ENCODE results near the gene CGB1. TPM values are rescaled to one million over a fixed set of nuclear protein-coding genes. Genes with fewer than 3 reads are reported as not detected.

CGB1 gene
- total RNA-seq, 2 experiments from 2014 or later, result not detected

- Histone ChIP-seq H3K27ac (ENCODE audit: low read depth in 1 of 2, low read length in 2 of 2) (peak within 1 kb of the TSS in 1 of 2 donors; percentile 29), H3K27me3 (ENCODE audit: control insufficient read depth in 1 of 2, insufficient read depth in 2 of 2, low read length in 2 of 2) (peaks cover 0 to 4% of the 10 kb centered on the region in 2 experiments), H3K4me1 (ENCODE audit: insufficient read depth, low read length) (peaks cover 40% of the 10 kb centered on the region), H3K4me3 (ENCODE audit: low read length) (peak within 1 kb of the TSS; percentile 63), H3K36me3 (ENCODE audit: insufficient read depth, low read length) (peaks cover 3% of the 10 kb centered on the region), H3K9me3 (ENCODE audit: control insufficient read depth in 1 of 2, insufficient read depth in 1 of 2, low read length in 2 of 2) (no peaks in the 10 kb centered on the region)
- peaks cover 5% of the 10 kb centered on the region for H3K27me3 Mint-ChIP-seq
- DNase-seq (no peak), ATAC-seq (ENCODE audit: poor library complexity) (no peak)
- H3K27ac Mint-ChIP-seq, result no peak within 1 kb of the TSS
- POLR2A ChIA-PET, result interaction anchor here (1.2 to 3.2 kb wide), 4 partner anchors 17 to 97 kb away, joined by 4 to 15 read pairs (median 5); partner anchors contain the start of genes FTL, GYS1, LIN7B and RUVBL2
- H3K4me3 Mint-ChIP-seq, result peak within 1 kb of the TSS; percentile 90
- CTCF ChIA-PET, result interaction anchor here (0.6 to 1.5 kb wide), 8 partner anchors 9 to 141 kb away, joined by 3 to 14 read pairs (median 3); partner anchors contain the start of genes GYS1 and RUVBL2
- no peak for TF ChIP-seq CTCF (IDR thresholded peaks at IDR 0.05)
- intact Hi-C loops (cut with DNase I, micrococcal nuclease), result loop anchor here in 1 of 2 experiments (5.0 kb wide), 1 partner anchor 40 kb away; the partner anchor contains the start of gene CGB7
- no peaks in the 10 kb centered on the region for H3K9me3 Mint-ChIP-seq
- peaks cover 25% of the 10 kb centered on the region for H3K4me1 Mint-ChIP-seq (ENCODE audit: low read depth)
- H3K36me3 Mint-ChIP-seq (ENCODE audit: low read depth), result peaks cover 12% of the 10 kb centered on the region
Observed at GRCh38 chr19:49017041-49017665, 19.5 kb downstream of the CGB1 start, which contains the start of gene LHB. Gene LHB, minus strand, starts transcription at chr19:49017091. Its CDS starts 10 bp downstream, at chr19:49017081.

GRCh38 chr19:49016067-49016839, 20.4 kb downstream of the CGB1 start:
- DNase-seq (no peak), ATAC-seq (ENCODE audit: poor library complexity) (no peak)
- Mint-ChIP-seq H3K27me3 (peaks cover 5% of the 10 kb centered on the region), H3K27ac (no peak overlapping the region), H3K4me1 (ENCODE audit: low read depth) (peaks cover 24% of the 10 kb centered on the region), H3K36me3 (ENCODE audit: low read depth) (peaks cover 19% of the 10 kb centered on the region), H3K9me3 (no peaks in the 10 kb centered on the region), H3K4me3 (peak overlapping the region; percentile 82)
- CTCF ChIA-PET, result no interaction called here
- Histone ChIP-seq H3K4me1 (ENCODE audit: insufficient read depth, low read length) (peaks cover 37% of the 10 kb centered on the region), H3K27ac (ENCODE audit: low read depth in 1 of 2, low read length in 2 of 2) (no peak overlapping the region), H3K9me3 (ENCODE audit: control insufficient read depth in 1 of 2, insufficient read depth in 1 of 2, low read length in 2 of 2) (no peaks in the 10 kb centered on the region), H3K27me3 (ENCODE audit: control insufficient read depth in 1 of 2, insufficient read depth in 2 of 2, low read length in 2 of 2) (peaks cover 0 to 4% of the 10 kb centered on the region in 2 experiments), H3K36me3 (ENCODE audit: insufficient read depth, low read length) (peaks cover 6% of the 10 kb centered on the region), H3K4me3 (ENCODE audit: low read length) (no peak overlapping the region)
- TF ChIP-seq CTCF (IDR thresholded peaks at IDR 0.05), result no peak
- POLR2A ChIA-PET, result no interaction called here
- intact Hi-C loops (cut with DNase I, micrococcal nuclease), result loop anchor here in 1 of 2 experiments (5.0 kb wide), 1 partner anchor 41 kb away; the partner anchor contains the start of gene CGB7

GRCh38 chr19:49014870-49015255, 21.8 kb downstream of the CGB1 start:
- intact Hi-C loops (cut with DNase I, micrococcal nuclease), result loop anchor here in 1 of 2 experiments (5.0 kb wide), 1 partner anchor 42 kb away; the partner anchor contains the start of gene CGB7
- POLR2A ChIA-PET, result no interaction called here
- Histone ChIP-seq H3K4me3 (ENCODE audit: low read length) (no peak overlapping the region), H3K9me3 (ENCODE audit: control insufficient read depth in 1 of 2, insufficient read depth in 1 of 2, low read length in 2 of 2) (no peaks in the 10 kb centered on the region), H3K27ac (ENCODE audit: low read depth in 1 of 2, low read length in 2 of 2) (no peak overlapping the region), H3K4me1 (ENCODE audit: insufficient read depth, low read length) (peaks cover 27% of the 10 kb centered on the region), H3K36me3 (ENCODE audit: insufficient read depth, low read length) (peaks cover 16% of the 10 kb centered on the region), H3K27me3 (ENCODE audit: control insufficient read depth in 1 of 2, insufficient read depth in 2 of 2, low read length in 2 of 2) (peaks cover 0 to 3% of the 10 kb centered on the region in 2 experiments)
- peaks cover 30% of the 10 kb centered on the region for H3K36me3 Mint-ChIP-seq (ENCODE audit: low read depth)
- no peaks in the 10 kb centered on the region for H3K9me3 Mint-ChIP-seq
- peaks cover 5% of the 10 kb centered on the region for H3K27me3 Mint-ChIP-seq
- no peak overlapping the region for H3K27ac Mint-ChIP-seq
- CTCF ChIA-PET, result no interaction called here
- no peak for DNase-seq
- H3K4me1 Mint-ChIP-seq (ENCODE audit: low read depth), result peaks cover 11% of the 10 kb centered on the region
- no peak for ATAC-seq (ENCODE audit: poor library complexity)
- no peak overlapping the region for H3K4me3 Mint-ChIP-seq
- TF ChIP-seq CTCF (IDR thresholded peaks at IDR 0.05), result no peak
